K562 (cell line): ENCODE results near the gene SDR42E2. TPM values are rescaled to one million over a fixed set of nuclear protein-coding genes. Genes with fewer than 3 reads are reported as not detected.

Experiments used
- ATAC-seq: fragments of 200-7000 bp; cut with Tn5 transposase; 3 replicates; pipeline ENCODE4 v1.9.1; 2020; ENCODE audit warnings: moderate library complexity
- BruUV-seq: library from RNA; stranded (reverse); fragments of 400-500 nt; replicated peaks from 2 replicates; lab custom pipeline; 2021; lab: Mats Ljungman, UMichigan
- CTCF ChIA-PET: fragments of 300-600 bp; formaldehyde crosslinking; extraction: SDS; loops from one replicate; lab custom pipeline; 2021; ENCODE audit warnings: low intra/inter-chr PET ratio; lab: Yijun Ruan, JAX
- POLR2A ChIA-PET: fragments of 300-600, 350-650 bp; sonication (Branson Sonifier 250); formaldehyde crosslinking; extraction: SDS; loops from one replicate; lab custom pipeline; 2021; ENCODE audit warnings: antibody characterized with exemption, inconsistent platforms; lab: Yijun Ruan, JAX
- DNase-seq, 4 experiments: peaks; one replicate each; pipeline versions ENCODE4 v3.0.0 to v3.0.0-alpha.2; 2011 to 2018; ENCODE audit warnings: low spot score in 3 of 4, mixed read lengths in 3 of 4; ENCODE audit errors: extremely low read depth in 1 of 4
- FAIRE-seq: peaks from 2 replicates; lab custom pipeline; 2011; peaks lifted over from hg19 to GRCh38; lab: Jason Lieb, UNC
- H2AFZ ChIP-seq: 2 replicates; pipeline ENCODE4 v1.6.0; 2011; ENCODE audit warnings: low read depth, low read length, control low read depth, inconsistent platforms
- H3K27ac ChIP-seq: fragments of 200-600 bp; 3 replicates; pipeline ENCODE4 v1.8.0; 2011; ENCODE audit warnings: low read depth, mild to moderate bottlenecking, control low read depth, inconsistent platforms, low read length, moderate library complexity, mixed read lengths; ENCODE audit errors: extremely low read depth
- H3K27me3 ChIP-seq, 2 experiments: fragments of 300-600 bp in 1 of 2; 2 replicates in 1 of 2; 3 replicates in 1 of 2; pipeline versions ENCODE4 v1.6.0 to v1.8.0; 2011; ENCODE audit warnings: inconsistent platforms in 2 of 2, low read length in 2 of 2, mild to moderate bottlenecking in 1 of 2, mixed read lengths in 1 of 2, moderate library complexity in 1 of 2; ENCODE audit not compliant: control insufficient read depth in 2 of 2, insufficient read depth in 2 of 2
- H3K36me3 ChIP-seq: fragments of 300-600 bp; 3 replicates; pipeline ENCODE4 v1.8.0; 2011; ENCODE audit warnings: mild to moderate bottlenecking, low read length, inconsistent platforms; ENCODE audit not compliant: control insufficient read depth, insufficient read depth
- H3K4me1 ChIP-seq, 2 experiments: fragments of 200-600 bp in 1 of 2; replicated peaks in 1 of 2; 2 replicates in 1 of 2; 3 replicates in 1 of 2; pipeline versions ENCODE4 v1.5.1 to v1.8.0; 2011; ENCODE audit warnings: inconsistent platforms in 2 of 2, low read length in 2 of 2, mild to moderate bottlenecking in 1 of 2, mixed read lengths in 1 of 2, moderate library complexity in 1 of 2; ENCODE audit not compliant: control insufficient read depth in 2 of 2, insufficient read depth in 2 of 2
- H3K4me2 ChIP-seq: 2 replicates; pipeline ENCODE4 v1.6.1; 2011; ENCODE audit warnings: low read length, control low read depth, inconsistent platforms, mixed read lengths; ENCODE audit not compliant: insufficient read depth
- H3K4me3 ChIP-seq: fragments of 200-600 bp; sonication (generic), shearing (Covaris generic); 2 replicates; pipeline ENCODE4 v1.5.1; 2016; ENCODE audit warnings: control low read depth, inconsistent platforms
- H3K79me2 ChIP-seq: fragments of 200-600 bp; 3 replicates; pipeline ENCODE4 v1.8.0; 2011; ENCODE audit warnings: low read length, inconsistent platforms; ENCODE audit not compliant: control insufficient read depth, insufficient read depth
- H3K9ac ChIP-seq, 2 experiments: 2 replicates each; pipeline versions ENCODE4 v1.6.0 to v1.6.1; 2011; ENCODE audit warnings: low read depth in 2 of 2, low read length in 2 of 2, control low read depth in 1 of 2, inconsistent platforms in 1 of 2, mild to moderate bottlenecking in 1 of 2, mixed read lengths in 1 of 2; ENCODE audit not compliant: insufficient read depth in 1 of 2
- H3K9me1 ChIP-seq: one replicate; pipeline ENCODE4 v1.6.0; 2011; ENCODE audit warnings: inconsistent platforms, mild to moderate bottlenecking, low read length, moderate library complexity; ENCODE audit not compliant: control insufficient read depth, insufficient read depth
- H3K9me3 ChIP-seq: replicated peaks from 2 replicates; pipeline ENCODE4 v1.5.1; 2011; ENCODE audit warnings: low read depth, low read length, inconsistent platforms; ENCODE audit not compliant: control insufficient read depth, insufficient read depth
- H4K20me1 ChIP-seq: replicated peaks from 2 replicates; pipeline ENCODE4 v1.6.1; 2011; ENCODE audit warnings: low read length, inconsistent platforms, mixed read lengths; ENCODE audit not compliant: control insufficient read depth, insufficient read depth
- CBX3 ChIP-seq, 2 experiments: IDR thresholded peaks; 1 replicate in 1 of 2; 2 replicates in 1 of 2; pipeline ENCODE4 v1.6.1; 2012; ENCODE audit warnings: inconsistent platforms in 2 of 2, low read length in 2 of 2, borderline replicate concordance in 1 of 2, control low read depth in 1 of 2
- HOXB6 ChIP-seq: fragments of 250-450 bp; sonication (Bioruptor Pico); IDR thresholded peaks from 2 replicates; pipeline ENCODE4 v1.5.1; 2022; ENCODE audit warnings: mild to moderate bottlenecking, borderline replicate concordance
- KDM5B ChIP-seq: fragments of 200-600 bp; sonication (generic); IDR thresholded peaks from 2 replicates; pipeline ENCODE4 v1.6.1; 2012; ENCODE audit warnings: low read depth, mild to moderate bottlenecking, moderate library complexity, low read length, control low read depth, inconsistent platforms; ENCODE audit not compliant: insufficient replicate concordance
- KLF13 ChIP-seq: fragments of 450-650 bp; IDR thresholded peaks from 2 replicates; pipeline ENCODE4 v1.6.1; 2016; ENCODE audit warnings: missing genetic modification characterization, low read depth, mild to moderate bottlenecking, missing compliant biosample characterization, moderate library complexity, borderline replicate concordance
- L3MBTL2 ChIP-seq: fragments of 450-650 bp; IDR thresholded peaks from 2 replicates; pipeline ENCODE4 v1.6.1; 2016; ENCODE audit warnings: mild to moderate bottlenecking, moderate library complexity
- NFE2L1 ChIP-seq: fragments of 450-650 bp; IDR thresholded peaks from 2 replicates; pipeline ENCODE4 v1.6.1; 2016; ENCODE audit warnings: missing genetic modification characterization, low read depth, mild to moderate bottlenecking, missing compliant biosample characterization, moderate library complexity, borderline replicate concordance
- RAD51 ChIP-seq: fragments of 450-650 bp; IDR thresholded peaks from 2 replicates; pipeline ENCODE4 v1.7.1; 2016; ENCODE audit warnings: low read depth, mild to moderate bottlenecking, borderline replicate concordance
- RBM17 ChIP-seq: fragments of 200-400 bp; formaldehyde crosslinking; IDR thresholded peaks from 2 replicates; pipeline ENCODE4 v1.6.1; 2017; ENCODE audit warnings: low read depth, mild to moderate bottlenecking, low read length, borderline replicate concordance
- TCF7L2 ChIP-seq: fragments of 150-350 bp; IDR thresholded peaks from 2 replicates; pipeline ENCODE4 v1.6.1; 2016; ENCODE audit warnings: low read depth, mild to moderate bottlenecking, low read length, moderate library complexity
- TOE1 ChIP-seq, 2 experiments: fragments of 450-650 bp in 1 of 2; sonication (generic) in 1 of 2; formaldehyde crosslinking in 1 of 2; IDR thresholded peaks; 2 replicates each; pipeline versions ENCODE4 v1.7.1 to v1.8.0; 2016 to 2022; ENCODE audit warnings: borderline replicate concordance in 2 of 2, mild to moderate bottlenecking in 2 of 2, antibody characterized with exemption in 1 of 2, inconsistent platforms in 1 of 2, low read depth in 1 of 2, missing genetic modification reagents in 1 of 2, moderate library complexity in 1 of 2
- ZFX ChIP-seq: sonication (generic); formaldehyde crosslinking; IDR thresholded peaks from 2 replicates; pipeline ENCODE4 v1.8.0; 2022; ENCODE audit warnings: mild to moderate bottlenecking, missing genetic modification reagents, moderate library complexity
- ZNF586 ChIP-seq: fragments of 450-650 bp; formaldehyde crosslinking; conservative IDR thresholded peaks from 2 replicates; pipeline ENCODE4 v1.4.0; 2020; ENCODE audit warnings: mild to moderate bottlenecking, moderate library complexity
- WGBS: fragments of 100-300 bp; shearing (Covaris generic); methylation state at CpG from one replicate; pipeline ENCODE4 v1.1.6; 2016; ENCODE audit warnings: low coverage, mixed read lengths; ENCODE audit not compliant: insufficient coverage; ENCODE audit errors: missing lambda C conversion rate; 5-methylcytosine and 5-hydroxymethylcytosine counted together
- in situ Hi-C: fragments of 300-500 bp; cut with MboI; formaldehyde crosslinking; loops from 4 replicates; pipeline ENCODE4 v1.15.0; 2018; ENCODE audit warnings: inconsistent platforms, mixed read lengths
- intact Hi-C: fragments of 100-400 bp; cut with micrococcal nuclease; formaldehyde crosslinking; loops from 2 replicates; pipeline ENCODE4 v1.14.2; 2022
- polyA plus RNA-seq, 8 experiments: library from polyadenylated mRNA; depleted of rRNA in 4 of 8; stranded (reverse) in 5 of 8; unstranded in 3 of 8; fragments of >200 nt; fragmentation: Nextera tagmentation in 2 of 8; fragmentation: Illumina TruSeq in 1 of 8; extraction: Ambion mirVana in 2 of 8; extraction: Trizol in 1 of 8; gene quantifications; 2 replicates each; pipeline versions ENCODE4 v1.2.1 to v1.2.3, GENCODE V29; 2011 to 2014; ENCODE audit warnings: inconsistent platforms in 1 of 8, missing spikeins in 1 of 8
- total RNA-seq, 7 experiments: library from RNA; depleted of rRNA in 6 of 7; stranded (reverse); fragments of >200 nt in 6 of 7; fragmentation: Illumina TruSeq in 2 of 7; extraction: Trizol in 2 of 7; gene quantifications; 2 replicates each; pipeline versions ENCODE4 v1.2.1 to v1.2.3, GENCODE V29; 2011 to 2021; ENCODE audit warnings: low replicate concordance in 1 of 7
- TF ChIP-seq, protein P1 (sequence below), 2 experiments: fragments of 450-650 bp; IDR thresholded peaks; 2 replicates each; pipeline ENCODE4 v1.6.1; 2016; ENCODE audit warnings: mild to moderate bottlenecking in 2 of 2, borderline replicate concordance in 1 of 2, low read depth in 1 of 2, moderate library complexity in 1 of 2

SDR42E2 gene
- total and polyA plus RNA-seq, 9 of the 15 experiments (the other 6 are each of a cell fraction or from before 2014, with no cell fraction given), result 0.03 to 0.07 (median 0.04) TPM; not detected in 4

DNA sequence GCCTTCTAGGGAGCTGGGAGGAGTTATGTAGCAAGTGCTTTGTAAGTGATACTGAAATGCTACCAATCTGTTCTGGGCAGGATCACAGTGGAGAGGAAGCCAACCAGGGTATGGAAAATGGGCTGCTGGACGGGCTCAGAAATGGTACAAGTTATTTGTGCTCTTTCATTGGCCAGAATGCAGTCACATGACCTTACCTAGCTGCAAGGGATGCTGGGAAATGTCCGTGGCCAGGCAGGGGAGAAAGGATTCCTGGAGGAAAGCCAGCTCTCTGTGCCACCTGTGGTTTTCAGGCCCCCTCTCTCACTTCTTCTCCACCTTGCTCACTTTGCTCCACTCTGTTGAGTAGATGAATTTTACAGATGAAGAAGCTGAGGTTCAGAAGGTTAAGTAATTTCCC, 48.5 kb downstream of the SDR42E2 start:
- POLR2A ChIA-PET, result interaction anchor here (0.9 to 2.3 kb wide), 4 partner anchors 10 to 21 kb away, joined by 3 to 9 read pairs (median 4); no protein-coding TSS in a partner anchor
- Histone ChIP-seq H3K9me3 (peaks cover 5% of the 10 kb centered on the region; the same call in 1 of the 2 replicates), H3K4me2 (no peak overlapping the region), H4K20me1 (peaks cover under 1% of the 10 kb centered on the region; the same call in 1 of the 2 replicates), H3K9ac (no peak overlapping the region), H3K9me1 (no peaks in the 10 kb centered on the region), H3K36me3 (peaks cover 49% of the 10 kb centered on the region), H3K4me3 (no peak overlapping the region), H2AFZ (no peak overlapping the region), H3K4me1 (peaks cover 15 to 22% of the 10 kb centered on the region in 2 experiments; a peak in 4 of 5 replicates), H3K79me2 (peaks cover 73% of the 10 kb centered on the region), H3K27me3 (no peaks in the 10 kb centered on the region), H3K27ac (no peak overlapping the region; the same call in 2 of the 3 replicates)
- intact Hi-C loops (no loop called here), in situ Hi-C loops (no loop called here)
- BruUV-seq, result no TSS peak
- DNase-seq (peak in 2 of 4 experiments; percentile 39 to 46), FAIRE-seq (peak; percentile 44), ATAC-seq (no peak)
- CTCF ChIA-PET, result no interaction called here
- 76% methylated on average over 2 of the region's 2 CpGs for WGBS
- no peak for TF ChIP-seq L3MBTL2
- TF ChIP-seq KLF13 (tag), result no peak
- no peak for TF ChIP-seq KDM5B
- TF ChIP-seq ZNF586, result no peak
- no peak for TF ChIP-seq TCF7L2
- TF ChIP-seq RAD51, result peak; percentile 75; the same call in 1 of the 2 replicates
- no peak for TF ChIP-seq RBM17
- TF ChIP-seq, protein P1, sequence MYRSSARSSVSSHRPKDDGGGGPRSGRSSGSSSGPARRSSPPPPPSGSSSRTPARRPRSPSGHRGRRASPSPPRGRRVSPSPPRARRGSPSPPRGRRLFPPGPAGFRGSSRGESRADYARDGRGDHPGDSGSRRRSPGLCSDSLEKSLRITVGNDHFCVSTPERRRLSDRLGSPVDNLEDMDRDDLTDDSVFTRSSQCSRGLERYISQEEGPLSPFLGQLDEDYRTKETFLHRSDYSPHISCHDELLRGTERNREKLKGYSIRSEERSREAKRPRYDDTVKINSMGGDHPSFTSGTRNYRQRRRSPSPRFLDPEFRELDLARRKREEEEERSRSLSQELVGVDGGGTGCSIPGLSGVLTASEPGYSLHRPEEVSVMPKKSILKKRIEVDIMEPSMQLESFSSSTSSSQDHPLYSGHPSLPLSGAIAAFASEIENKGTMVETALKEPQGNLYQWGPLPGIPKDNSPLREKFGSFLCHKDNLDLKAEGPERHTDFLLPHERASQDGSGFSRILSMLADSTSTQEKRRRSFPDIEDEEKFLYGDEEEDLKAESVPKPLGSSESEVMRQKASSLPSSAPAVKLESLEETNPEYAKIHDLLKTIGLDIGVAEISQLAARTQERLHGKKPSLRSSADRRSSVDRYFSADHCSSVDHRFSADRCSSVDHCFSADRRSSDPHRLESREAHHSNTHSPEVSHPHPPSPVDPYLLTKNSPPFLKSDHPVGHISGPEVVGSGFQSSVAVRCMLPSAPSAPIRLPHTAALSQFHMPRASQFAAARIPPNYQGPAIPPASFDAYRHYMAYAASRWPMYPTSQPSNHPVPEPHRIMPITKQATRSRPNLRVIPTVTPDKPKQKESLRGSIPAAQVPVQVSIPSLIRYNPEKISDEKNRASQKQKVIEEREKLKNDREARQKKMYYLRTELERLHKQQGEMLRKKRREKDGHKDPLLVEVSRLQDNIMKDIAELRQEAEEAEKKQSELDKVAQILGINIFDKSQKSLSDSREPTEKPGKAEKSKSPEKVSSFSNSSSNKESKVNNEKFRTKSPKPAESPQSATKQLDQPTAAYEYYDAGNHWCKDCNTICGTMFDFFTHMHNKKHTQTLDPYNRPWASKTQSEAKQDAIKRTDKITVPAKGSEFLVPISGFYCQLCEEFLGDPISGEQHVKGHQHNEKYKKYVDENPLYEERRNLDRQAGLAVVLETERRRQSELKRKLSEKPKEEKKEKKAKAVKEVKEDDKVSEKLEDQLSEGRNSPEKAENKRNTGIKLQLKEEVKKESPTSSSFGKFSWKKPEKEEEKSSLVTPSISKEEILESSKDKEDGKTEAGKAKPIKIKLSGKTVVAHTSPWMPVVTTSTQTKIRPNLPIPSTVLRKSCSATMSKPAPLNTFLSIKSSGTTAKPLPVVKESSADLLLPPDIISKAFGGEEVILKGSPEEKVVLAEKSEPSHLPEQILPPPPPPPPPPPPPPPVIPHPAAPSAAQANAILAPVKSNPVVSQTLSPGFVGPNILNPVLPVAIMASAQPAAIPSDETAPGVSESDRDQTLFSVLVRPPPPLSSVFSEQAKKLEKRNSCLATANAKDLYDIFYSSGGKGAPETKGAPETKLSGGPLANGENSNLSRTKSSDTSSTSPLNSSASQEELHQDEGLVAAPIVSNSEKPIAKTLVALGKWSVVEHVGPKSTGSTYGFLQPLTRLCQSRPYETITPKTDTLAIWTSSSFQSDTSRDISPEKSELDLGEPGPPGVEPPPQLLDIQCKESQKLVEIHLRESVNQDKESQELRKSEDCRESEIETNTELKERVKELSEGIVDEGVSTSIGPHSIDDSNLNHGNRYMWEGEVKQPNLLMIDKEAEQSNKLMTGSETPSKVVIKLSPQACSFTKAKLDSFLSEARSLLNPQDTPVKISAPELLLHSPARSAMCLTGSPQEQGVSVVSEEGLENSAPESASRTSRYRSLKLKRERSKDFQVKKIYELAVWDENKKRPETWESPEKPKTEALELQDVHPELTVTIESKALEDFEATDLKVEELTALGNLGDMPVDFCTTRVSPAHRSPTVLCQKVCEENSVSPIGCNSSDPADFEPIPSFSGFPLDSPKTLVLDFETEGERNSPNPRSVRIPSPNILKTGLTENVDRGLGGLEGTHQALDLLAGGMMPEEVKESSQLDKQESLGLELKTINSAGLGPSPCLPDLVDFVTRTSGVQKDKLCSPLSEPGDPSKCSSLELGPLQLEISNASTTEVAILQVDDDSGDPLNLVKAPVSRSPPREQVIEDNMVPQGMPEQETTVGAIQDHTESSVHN (IDR thresholded peaks at IDR 0.05; ENCODE audit: borderline replicate concordance in 1 of 2, low read depth in 1 of 2), result no peak
- peak; percentile 80 for TF ChIP-seq TOE1 (IDR thresholded peaks at IDR 0.05; ENCODE audit: borderline replicate concordance)
- no peak for TF ChIP-seq TOE1 (CRISPR knock-in tag; IDR thresholded peaks at IDR 0.05; ENCODE audit: borderline replicate concordance, low read depth)
- peak in 1 of 2 experiments; percentile 91; a peak in 2 of 3 replicates for TF ChIP-seq CBX3 (IDR thresholded peaks at IDR 0.05; ENCODE audit: borderline replicate concordance in 1 of 2, low read length in 2 of 2)
- no peak for TF ChIP-seq NFE2L1
- TF ChIP-seq HOXB6 (CRISPR knock-in tag), result no peak
- TF ChIP-seq ZFX (CRISPR knock-in tag), result no peak; the same call in 1 of the 2 replicates
